Measurements from ENCODE around the gene NOM1.

Gene NOM1

GRCh38 chr7:157005456-157006204, 56.1 kb downstream of the NOM1 start:
- DNase-seq (ENCODE audit: low read depth) = no peak

- no peak for DNase-seq (ENCODE audit: low read depth)
These were observed 56.8 kb downstream of the NOM1 start for GRCh38 chr7:157006205-157006747.

- no peak for DNase-seq (ENCODE audit: low read depth)
These were observed 57.4 kb downstream of the NOM1 start for GRCh38 chr7:157006829-157007469.

GRCh38 chr7:157007470-157008066, 58.1 kb downstream of the NOM1 start:
- no peak for DNase-seq (ENCODE audit: low read depth)

- DNase-seq (ENCODE audit: low read depth) = no peak
These were observed 59.0 kb downstream of the NOM1 start for GRCh38 chr7:157008206-157009169.

GRCh38 chr7:157009170-157009777, 59.8 kb downstream of the NOM1 start:
- no peak for DNase-seq (ENCODE audit: low read depth)

- no peak for DNase-seq (ENCODE audit: low read depth)
These were observed 60.5 kb downstream of the NOM1 start for GRCh38 chr7:157009778-157010587.

GRCh38 chr7:157010588-157011332, 61.2 kb downstream of the NOM1 start, which contains the start of gene MNX1:
TSS of gene MNX1 (minus strand) at chr7:157010663. CDS start at chr7:157010350, 313 bp downstream.
- peak; percentile 13 for DNase-seq (ENCODE audit: low read depth)

GRCh38 chr7:157011333-157012112, 62.0 kb downstream of the NOM1 start:
- DNase-seq (ENCODE audit: low read depth) = no peak

GRCh38 chr7:157012113-157012547, 62.6 kb downstream of the NOM1 start:
- DNase-seq (ENCODE audit: low read depth) = no peak

- DNase-seq (ENCODE audit: low read depth) = no peak
These were observed 63.6 kb downstream of the NOM1 start for GRCh38 chr7:157013101-157013500.

GRCh38 chr7:157013602-157014549, 64.4 kb downstream of the NOM1 start:
- no peak for DNase-seq (ENCODE audit: low read depth)

GRCh38 chr7:157014635-157015555, 65.4 kb downstream of the NOM1 start:
- no peak for DNase-seq (ENCODE audit: low read depth)

GRCh38 chr7:157016024-157016351, 66.5 kb downstream of the NOM1 start:
- no peak for DNase-seq (ENCODE audit: low read depth)

GRCh38 chr7:157016352-157017041, 67.0 kb downstream of the NOM1 start:
- DNase-seq (ENCODE audit: low read depth) = no peak

GRCh38 chr7:157017149-157017548, 67.6 kb downstream of the NOM1 start:
- DNase-seq (ENCODE audit: low read depth) = no peak
